H54 (cell line): ENCODE measurements around the gene ASB16.

Source experiments
- DNase-seq: peaks from one replicate; pipeline ENCODE4 v3.0.0; 2011; ENCODE audit warnings: low spot score, mixed read lengths; ENCODE audit not compliant: insufficient read length
- FAIRE-seq: peaks from 3 replicates; lab custom pipeline; 2011; peaks lifted over from hg19 to GRCh38; lab: Jason Lieb, UNC
- POLR2A ChIP-seq: IDR thresholded peaks from 2 replicates; pipeline ENCODE4 v1.6.1; 2011; ENCODE audit warnings: low read depth, mild to moderate bottlenecking, low read length

The ASB16 gene

DNA sequence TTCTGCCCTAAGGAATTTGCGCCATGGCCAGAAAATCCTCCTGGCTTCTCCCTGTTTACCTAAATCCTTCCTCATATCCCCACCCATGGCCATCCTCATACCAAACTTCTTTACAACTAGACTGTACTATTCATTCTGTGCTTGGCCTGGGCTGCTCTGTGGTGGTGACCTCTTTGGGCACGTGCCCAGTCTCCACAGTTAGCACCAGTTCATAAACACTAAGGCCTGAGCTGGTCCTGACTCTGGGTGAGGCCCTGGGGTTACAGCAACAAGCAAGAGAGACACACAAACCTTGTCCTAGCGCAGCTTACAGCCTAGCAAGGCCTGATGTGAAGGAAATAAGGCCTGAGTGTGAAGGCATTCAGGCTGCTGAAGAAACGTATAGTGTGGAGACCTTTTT lies 32.3 kb downstream of the ASB16 start:
- DNase-seq (no peak), FAIRE-seq (no peak)
- no peak for TF ChIP-seq POLR2A

- no peak for FAIRE-seq
- TF ChIP-seq POLR2A = no peak
- no peak for DNase-seq
Measured at GRCh38 chr17:44203731-44204440, 33.4 kb downstream of the ASB16 start.

GRCh38 chr17:44204441-44204882 lies 34.0 kb downstream of the ASB16 start:
- no peak for FAIRE-seq
- no peak for DNase-seq
- no peak for TF ChIP-seq POLR2A

DNA sequence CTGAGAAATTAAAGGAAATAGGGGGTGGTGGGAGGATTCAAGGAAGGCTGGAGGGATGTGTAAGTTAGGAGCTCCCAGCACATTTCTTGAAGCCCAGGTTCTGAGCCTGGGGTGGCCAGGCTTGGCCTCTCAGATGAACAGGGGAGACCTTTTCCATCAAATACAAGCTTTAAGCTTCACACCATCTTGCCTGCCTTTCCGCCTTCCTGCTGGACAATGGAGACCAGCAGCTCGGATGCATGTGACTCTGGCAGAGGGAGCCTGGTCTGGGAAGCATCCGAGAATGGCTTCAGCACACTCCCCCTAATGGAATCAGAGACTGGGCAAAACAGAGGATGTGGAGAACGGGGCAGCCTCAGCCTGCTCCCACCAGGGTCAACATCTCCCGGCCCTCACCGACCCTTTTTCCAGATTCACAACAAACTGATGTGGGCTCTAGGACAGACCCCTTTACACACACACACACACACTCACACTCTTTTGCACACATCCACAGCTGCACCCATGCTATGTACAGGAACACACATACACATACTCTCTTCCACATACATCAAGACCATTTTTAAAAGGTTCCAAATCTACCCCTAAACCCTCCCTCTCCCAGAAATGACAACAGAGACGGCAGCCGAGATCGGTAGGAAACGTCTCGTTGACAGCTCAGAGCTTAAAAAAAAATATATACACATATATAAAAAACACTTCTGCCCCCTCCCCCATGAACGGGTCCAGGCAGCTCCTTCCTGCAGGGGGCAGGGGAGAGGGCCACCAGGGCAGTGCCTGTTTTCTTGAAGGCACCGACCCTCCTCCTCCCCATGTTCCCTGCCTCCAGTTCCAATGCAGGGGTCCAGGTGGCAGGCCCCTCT lies 35.7 kb downstream of the ASB16 start:
- FAIRE-seq (no peak), DNase-seq (no peak)
- no peak for TF ChIP-seq POLR2A

DNA sequence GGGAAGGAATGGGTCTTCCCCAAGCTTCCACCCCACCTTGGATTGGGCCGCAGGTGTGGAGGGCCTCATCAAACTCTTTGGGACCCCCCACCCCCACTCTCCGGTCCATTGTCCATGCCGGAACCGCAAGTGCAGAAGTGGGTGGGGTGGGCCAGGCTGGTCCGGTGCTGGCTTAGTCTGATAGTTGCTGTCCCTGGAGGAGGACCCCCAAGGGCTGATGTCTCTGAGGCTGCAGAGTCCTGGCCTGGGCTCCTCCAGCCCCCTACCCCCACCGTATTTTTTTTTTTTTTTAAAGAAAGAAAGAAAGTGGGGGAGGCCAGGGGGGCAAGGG lies 36.3 kb downstream of the ASB16 start:
- FAIRE-seq (no peak), DNase-seq (no peak)
- no peak for TF ChIP-seq POLR2A

- DNase-seq (no peak), FAIRE-seq (no peak)
- no peak for TF ChIP-seq POLR2A
Measured at GRCh38 chr17:44207319-44207718, 36.8 kb downstream of the ASB16 start.

DNA sequence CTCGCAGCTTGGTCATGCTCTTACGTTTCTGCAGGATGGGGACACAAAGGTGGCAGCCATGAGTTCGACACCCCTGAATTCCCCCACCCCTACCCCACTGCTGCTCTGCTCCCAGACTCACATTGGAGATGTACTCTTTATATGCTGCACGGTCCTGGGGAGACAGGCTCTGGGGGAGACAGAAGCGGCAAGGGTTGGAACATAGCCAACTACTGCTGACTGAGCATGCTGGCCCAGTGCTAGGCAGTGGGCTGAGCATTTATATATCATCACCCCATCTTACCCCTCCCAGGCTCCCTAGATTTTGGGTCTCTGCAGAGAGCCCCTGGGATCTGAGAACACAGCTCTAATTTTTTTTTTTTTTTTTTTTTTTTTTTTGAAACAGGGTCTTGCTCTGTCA lies 37.2 kb downstream of the ASB16 start:
- DNase-seq = no peak
- no peak for TF ChIP-seq POLR2A
- no peak for FAIRE-seq

DNA sequence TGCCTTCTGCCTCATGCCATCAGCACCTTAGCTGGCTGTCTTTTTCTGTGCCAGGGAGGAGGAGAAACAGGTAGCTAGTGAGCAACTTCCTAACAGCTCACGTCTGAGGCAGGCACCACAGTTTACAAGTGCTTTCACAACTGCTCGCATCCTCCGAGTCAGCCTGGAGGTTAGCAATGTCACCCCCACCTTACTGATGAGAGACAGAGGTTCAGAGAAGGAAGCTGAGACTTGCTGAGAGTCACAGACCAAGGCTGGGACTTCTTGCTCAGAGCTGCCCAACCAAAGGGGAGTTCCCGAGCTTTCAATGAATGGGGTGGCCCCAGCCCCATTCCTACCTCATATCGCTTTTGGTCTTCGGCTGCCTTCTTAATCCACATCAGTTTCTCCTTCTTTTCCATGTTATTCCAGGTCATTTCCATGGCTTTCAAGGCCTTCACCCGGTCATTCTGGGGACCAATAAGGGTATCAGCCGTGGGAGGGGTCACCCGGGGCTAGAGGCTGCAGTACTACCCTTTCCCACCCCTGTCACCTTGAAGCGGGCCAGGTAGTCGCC lies 39.4 kb downstream of the ASB16 start:
- no peak for FAIRE-seq
- no peak for DNase-seq
- TF ChIP-seq POLR2A = no peak

- FAIRE-seq = no peak
- DNase-seq = peak; percentile 90
- no peak for TF ChIP-seq POLR2A
Measured at GRCh38 chr17:44210342-44211192, 40.1 kb downstream of the ASB16 start.

DNA sequence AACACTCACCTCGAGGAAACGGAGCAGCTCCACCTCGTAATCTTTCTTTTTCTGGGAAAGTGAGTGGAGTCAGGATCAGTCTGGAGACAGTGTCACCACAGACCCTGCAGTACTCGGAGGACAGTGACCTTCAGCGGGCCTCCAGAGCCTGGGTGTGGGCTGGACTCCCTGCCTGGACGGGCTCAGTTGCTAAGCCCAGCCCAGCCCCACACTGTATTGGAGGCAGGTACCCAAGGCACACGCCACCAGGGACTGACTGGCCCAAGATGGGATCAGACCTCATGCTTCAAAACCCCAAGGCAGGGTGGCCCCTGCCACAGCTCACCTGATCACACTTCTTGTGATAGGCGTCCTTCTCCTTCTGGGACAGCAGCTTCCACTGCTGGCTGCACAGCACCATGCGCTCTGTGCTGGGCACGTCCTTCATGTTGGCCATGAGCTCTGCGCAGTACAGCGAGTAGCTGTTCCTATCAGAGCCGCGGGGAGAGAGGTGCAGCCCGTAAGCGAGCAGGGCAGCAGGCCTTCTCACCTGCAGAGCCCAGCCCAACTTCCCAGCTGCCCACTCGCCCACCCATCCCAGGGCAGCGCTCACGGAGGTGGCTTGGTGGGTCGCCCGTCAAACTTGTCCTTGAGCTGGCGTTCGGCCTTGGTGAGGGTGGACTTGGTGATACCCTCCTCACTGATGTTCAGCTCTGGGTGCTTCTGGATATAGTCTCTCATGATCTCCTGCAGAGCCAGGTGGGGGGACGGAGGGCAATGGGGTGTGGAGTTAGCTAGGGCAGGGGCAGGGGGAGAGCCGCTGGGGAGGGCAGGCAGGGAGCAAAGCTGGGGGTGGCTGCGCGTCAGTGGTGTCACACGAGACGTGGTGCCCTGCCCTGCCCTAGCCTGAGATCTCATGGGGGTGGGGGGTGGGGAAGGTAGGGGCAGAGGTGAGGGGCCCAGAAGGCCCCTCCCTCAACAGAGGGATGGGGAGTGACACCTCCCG lies 41.1 kb downstream of the ASB16 start:
- no peak for FAIRE-seq
- DNase-seq = no peak
- no peak for TF ChIP-seq POLR2A

DNA sequence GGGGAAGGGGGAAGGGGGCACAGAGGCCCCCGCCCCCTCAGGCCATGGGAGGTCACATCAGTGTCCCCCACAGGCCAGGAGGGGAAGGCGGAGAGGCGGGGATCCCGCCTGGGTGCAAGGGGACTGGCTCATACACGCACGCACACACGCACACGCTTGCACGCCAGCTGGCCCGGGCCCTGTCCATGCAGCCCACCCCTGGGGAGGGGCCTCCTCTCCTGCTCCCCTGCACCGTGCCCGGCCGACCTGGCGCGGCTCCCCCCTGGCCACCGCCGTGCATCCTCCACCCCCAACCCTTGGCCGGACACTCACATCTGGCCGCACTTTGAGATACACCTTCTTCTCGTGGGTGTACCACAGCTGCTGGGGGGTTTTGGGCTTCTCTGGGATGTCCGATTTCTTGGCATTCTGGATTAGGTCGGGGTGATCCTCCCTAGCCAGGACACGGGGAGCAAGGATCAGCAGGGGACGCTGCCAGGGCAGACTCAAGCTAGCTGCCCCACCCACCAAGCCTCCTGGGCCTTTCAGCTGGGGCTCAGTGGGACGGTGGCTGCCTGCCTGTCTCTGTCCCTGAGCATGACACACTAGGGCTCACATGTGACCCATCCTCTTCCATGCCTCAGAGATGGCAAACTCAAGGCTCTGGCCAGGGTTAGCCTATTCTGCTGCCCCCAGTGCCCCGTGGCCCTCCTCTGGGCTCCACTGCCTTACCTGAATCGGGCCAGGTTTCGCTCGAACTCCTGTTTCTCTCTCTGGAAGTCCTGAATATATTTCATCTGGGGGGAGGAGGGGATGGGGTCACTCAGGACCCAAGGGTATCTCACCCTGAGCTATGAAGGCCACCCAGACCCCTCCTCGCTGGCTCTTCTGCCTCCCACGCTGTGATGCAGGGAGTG lies 42.3 kb downstream of the ASB16 start:
- FAIRE-seq (no peak), DNase-seq (no peak)
- no peak for TF ChIP-seq POLR2A
